ENCODE data around the gene TGM2.

Gene TGM2

DNA sequence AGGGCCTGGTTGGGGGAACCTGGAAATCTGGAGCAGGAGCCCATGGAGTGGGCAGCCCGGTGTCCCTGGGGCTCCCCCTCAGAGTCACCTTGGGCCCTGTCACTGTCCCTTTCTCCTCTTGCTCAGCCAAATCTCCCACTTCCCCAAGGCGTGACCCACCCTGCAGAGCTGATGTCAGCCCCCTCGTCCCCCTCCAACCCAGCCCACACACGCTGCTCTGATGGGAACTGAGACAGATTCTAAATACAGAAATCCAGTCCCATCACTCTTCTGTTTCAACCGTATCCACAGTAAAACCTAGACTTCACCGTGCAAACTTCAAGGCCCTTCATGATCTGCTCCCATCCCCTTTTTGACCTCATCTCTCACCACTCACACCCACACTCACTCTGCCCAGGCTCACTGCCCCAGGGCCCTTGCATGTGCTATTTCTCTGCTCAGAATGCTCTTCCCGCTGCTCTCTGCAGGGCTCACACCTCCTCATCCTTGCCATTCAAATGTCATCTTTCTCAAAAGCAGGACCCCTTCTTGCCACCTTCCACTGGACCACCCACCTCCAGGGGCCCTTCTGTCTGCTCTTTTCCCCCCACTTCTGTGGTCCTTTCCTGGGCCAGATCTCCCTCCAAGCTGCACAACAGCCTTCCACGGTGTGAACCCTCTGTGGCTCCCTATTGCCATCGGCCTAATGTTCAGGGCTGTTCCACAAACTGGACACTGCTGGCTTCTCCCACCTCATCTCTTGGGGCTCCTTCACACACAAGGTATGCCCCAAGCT is 16.6 kb downstream of the TGM2 start:
- DNase-seq (ENCODE audit: extremely low read depth, low read depth), result no peak
- TF ChIP-seq, protein P1, sequence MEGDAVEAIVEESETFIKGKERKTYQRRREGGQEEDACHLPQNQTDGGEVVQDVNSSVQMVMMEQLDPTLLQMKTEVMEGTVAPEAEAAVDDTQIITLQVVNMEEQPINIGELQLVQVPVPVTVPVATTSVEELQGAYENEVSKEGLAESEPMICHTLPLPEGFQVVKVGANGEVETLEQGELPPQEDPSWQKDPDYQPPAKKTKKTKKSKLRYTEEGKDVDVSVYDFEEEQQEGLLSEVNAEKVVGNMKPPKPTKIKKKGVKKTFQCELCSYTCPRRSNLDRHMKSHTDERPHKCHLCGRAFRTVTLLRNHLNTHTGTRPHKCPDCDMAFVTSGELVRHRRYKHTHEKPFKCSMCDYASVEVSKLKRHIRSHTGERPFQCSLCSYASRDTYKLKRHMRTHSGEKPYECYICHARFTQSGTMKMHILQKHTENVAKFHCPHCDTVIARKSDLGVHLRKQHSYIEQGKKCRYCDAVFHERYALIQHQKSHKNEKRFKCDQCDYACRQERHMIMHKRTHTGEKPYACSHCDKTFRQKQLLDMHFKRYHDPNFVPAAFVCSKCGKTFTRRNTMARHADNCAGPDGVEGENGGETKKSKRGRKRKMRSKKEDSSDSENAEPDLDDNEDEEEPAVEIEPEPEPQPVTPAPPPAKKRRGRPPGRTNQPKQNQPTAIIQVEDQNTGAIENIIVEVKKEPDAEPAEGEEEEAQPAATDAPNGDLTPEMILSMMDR (IDR thresholded peaks at IDR 0.05; ENCODE audit: low read depth, low read length), result no peak

DNA sequence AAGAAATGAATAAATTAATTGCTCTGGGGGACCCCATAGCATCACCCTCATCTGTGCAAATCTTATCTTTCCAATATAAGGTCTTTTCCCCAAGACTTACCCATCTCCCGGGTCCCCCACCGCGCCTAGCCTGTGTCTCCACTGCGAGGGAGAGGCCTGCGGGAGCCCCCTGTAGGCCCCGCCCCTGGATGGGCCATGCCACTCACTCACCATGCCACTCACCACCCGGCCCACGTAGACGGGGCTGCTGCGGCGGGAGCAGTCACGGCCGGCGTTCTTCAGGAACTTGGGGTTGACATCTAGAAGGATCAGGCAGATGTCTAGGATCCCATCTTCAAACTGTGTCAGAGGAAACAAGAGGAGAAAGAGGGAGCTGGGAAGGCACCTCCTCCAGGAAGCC is 17.3 kb downstream of the TGM2 start:
- DNase-seq (ENCODE audit: extremely low read depth, low read depth), result no peak
- TF ChIP-seq, protein P1 (IDR thresholded peaks at IDR 0.05; ENCODE audit: low read depth, low read length), result no peak

DNA sequence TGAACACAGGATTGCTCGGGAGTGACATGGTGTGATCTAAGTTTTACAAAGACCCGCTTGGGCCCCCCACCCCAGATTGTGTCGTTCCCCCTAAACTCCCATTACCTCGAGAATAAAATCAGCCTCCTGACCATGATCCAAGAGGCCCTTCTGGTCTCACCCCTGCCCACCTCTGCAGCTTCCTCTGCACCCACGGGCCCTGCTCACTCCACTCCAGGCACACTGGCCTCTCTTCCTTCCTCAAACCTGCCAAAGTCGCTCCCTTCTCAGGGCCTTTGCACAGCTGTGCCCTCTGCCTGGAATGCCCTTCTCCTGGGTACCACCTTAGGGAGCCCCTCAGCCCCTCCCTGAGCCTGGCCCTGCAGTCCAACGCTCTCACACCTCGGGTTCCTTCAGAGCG is 17.9 kb downstream of the TGM2 start:
- TF ChIP-seq, protein P1 (IDR thresholded peaks at IDR 0.05; ENCODE audit: low read depth, low read length), result no peak
- no peak for DNase-seq (ENCODE audit: extremely low read depth, low read depth)

DNA sequence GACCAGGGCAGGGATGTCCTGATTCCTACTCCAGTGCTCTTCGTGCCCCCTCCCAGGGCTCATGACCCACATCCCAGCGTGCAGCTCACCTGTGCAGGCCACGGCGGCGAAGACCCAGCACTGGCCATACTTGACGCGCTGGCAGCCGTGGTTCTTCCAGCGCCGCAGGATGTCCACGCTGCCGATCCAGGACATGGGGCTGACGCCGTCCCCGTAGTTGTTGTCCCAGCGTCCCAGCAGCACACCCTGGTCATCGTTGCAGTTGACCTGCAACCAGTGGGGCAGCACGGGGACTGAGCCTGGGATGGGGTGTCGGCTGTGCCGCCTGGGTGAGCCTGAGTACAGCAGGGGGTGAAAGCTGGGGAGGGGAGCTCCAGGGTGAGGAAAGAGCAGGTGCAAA is 18.4 kb downstream of the TGM2 start:
- TF ChIP-seq, protein P1 (IDR thresholded peaks at IDR 0.05; ENCODE audit: low read depth, low read length), result no peak
- no peak for DNase-seq (ENCODE audit: extremely low read depth, low read depth)

DNA sequence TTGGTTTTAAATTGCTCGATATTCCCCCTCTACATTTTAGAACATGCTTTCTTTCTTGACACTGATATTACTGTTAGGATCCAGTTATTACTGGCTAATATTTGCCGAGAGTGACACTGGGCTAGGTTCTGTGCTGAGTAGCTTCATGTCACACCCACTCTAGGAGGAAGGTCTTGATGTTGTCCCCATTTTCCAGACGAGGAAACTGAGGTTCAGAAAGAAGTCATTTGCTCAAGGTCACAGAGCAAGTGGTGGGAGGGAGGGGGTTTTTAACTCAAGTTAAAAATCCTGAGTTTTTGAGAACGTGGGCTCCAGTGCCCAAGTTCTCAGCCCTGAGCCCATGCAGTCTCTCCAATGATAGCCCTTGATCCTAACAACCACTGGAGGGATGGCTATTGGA is 18.9 kb downstream of the TGM2 start:
- TF ChIP-seq, protein P1 (IDR thresholded peaks at IDR 0.05; ENCODE audit: low read depth, low read length), result no peak
- no peak for DNase-seq (ENCODE audit: extremely low read depth, low read depth)

DNA sequence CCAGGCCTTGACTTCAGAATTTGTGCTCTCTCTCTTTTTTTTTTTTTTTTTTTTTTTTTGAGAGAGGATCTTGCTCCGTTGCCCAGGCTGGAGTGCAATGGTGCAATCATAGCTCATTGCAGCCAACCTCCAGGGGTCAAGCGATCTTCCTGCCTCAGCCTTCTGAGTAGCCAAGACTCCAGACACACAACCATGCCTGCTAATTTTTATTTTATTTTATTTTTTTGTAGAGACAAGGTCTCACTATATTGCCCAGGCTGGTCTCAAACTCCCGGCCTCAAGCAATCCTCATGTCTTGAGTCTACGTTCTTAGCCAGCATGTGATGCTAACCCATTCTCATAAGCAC is 19.4 kb downstream of the TGM2 start:
- DNase-seq (ENCODE audit: extremely low read depth, low read depth), result no peak
- TF ChIP-seq, protein P1 (IDR thresholded peaks at IDR 0.05; ENCODE audit: low read depth, low read length), result no peak

DNA sequence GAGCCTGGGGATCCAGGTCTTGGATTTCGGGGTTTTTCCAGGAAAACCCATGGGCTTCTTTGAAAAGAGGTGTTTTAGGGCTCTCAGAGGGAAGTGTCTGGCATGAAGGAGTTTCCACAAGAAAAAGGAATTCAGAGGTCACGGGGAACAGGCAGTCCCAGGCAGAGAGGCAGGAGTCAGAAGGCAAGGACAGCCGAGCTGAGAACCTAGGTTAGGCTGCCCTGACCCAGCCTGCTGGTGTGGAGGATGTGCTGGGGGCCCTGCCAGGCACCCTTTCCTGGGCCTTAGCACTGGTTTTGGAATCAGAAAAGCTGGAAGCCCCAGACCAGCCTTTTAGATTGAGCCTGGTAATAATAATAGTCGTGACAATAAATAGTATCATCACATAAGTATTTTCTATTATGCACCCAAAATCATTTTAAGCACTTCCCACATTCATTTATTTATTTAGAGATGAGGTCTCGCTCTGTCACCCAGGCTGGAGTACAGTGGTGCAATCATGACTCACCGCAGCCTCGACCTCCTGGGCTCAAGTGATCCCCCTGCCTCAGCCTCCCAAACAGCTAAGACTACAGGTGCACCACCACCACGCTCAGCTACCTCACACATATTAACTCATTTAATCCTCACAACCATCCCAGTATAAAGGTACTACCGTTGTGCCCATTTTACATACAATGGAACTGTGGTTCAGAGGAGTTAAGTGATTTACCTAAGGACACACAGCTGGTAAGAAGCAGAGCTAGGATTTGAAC is 19.9 kb downstream of the TGM2 start:
- no peak for DNase-seq (ENCODE audit: extremely low read depth, low read depth)
- TF ChIP-seq, protein P1 (IDR thresholded peaks at IDR 0.05; ENCODE audit: low read depth, low read length), result no peak

Measured in AG09319 (cell line).